22Rv1 (cell line): Measurements from ENCODE around the gene ELF4.

ENCODE experiments used
- ZFX ChIP-seq: fragments of 450-650 bp; IDR thresholded peaks from 2 replicates; pipeline ENCODE4 v1.6.1; 2017; ENCODE audit warnings: antibody characterized with exemption, borderline replicate concordance
- TF ChIP-seq, protein P1 (sequence below): fragments of 450-650 bp; IDR thresholded peaks from 2 replicates; pipeline ENCODE4 v1.5.1; 2017; ENCODE audit warnings: mild to moderate bottlenecking

DNA sequence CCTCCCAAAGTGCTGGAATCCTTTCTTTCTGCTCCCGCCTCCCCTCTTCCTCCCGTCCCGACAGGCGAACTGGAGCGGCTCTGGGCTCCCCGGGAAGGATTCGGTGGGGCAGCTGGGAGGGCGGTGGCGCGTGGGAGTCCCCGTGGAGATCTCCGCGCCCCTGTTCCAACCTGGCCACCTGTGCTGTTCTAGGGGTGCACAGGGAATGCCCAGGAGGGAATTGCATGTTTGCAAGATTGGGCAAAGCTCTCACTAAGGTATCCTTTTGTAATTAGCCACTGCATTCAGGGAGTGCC is 11.2 kb upstream of the ELF4 start:
- TF ChIP-seq, protein P1, sequence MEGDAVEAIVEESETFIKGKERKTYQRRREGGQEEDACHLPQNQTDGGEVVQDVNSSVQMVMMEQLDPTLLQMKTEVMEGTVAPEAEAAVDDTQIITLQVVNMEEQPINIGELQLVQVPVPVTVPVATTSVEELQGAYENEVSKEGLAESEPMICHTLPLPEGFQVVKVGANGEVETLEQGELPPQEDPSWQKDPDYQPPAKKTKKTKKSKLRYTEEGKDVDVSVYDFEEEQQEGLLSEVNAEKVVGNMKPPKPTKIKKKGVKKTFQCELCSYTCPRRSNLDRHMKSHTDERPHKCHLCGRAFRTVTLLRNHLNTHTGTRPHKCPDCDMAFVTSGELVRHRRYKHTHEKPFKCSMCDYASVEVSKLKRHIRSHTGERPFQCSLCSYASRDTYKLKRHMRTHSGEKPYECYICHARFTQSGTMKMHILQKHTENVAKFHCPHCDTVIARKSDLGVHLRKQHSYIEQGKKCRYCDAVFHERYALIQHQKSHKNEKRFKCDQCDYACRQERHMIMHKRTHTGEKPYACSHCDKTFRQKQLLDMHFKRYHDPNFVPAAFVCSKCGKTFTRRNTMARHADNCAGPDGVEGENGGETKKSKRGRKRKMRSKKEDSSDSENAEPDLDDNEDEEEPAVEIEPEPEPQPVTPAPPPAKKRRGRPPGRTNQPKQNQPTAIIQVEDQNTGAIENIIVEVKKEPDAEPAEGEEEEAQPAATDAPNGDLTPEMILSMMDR: no peak
- TF ChIP-seq ZFX: no peak
